Mucosa of gallbladder (tissue), 1 donor: ENCODE measurements around the gene DDAH1. TPM values are rescaled to one million over a fixed set of nuclear protein-coding genes. Genes with fewer than 3 reads are reported as not detected.

Experiments used
- DNase-seq: peaks from one replicate; pipeline ENCODE4 v3.0.0-alpha.2; 2020; ENCODE audit warnings: low spot score
- total RNA-seq: library from RNA; stranded (reverse); gene quantifications from one replicate; pipeline ENCODE4 v1.2.1, GENCODE V29; 2021
- donor health status: DM: no; HTN: no; CAD: no.

The DDAH1 gene
- total RNA-seq, 1 donor from 2014 or later: 128 TPM

- DNase-seq: peak; percentile 29
Measured at GRCh38 chr1:85328713-85329397, 136.1 kb downstream of the DDAH1 start.

GRCh38 chr1:85327759-85328158, 137.2 kb downstream of the DDAH1 start:
- no peak for DNase-seq

GRCh38 chr1:85326851-85327250, 138.1 kb downstream of the DDAH1 start:
- DNase-seq: no peak

GRCh38 chr1:85326336-85326735, 138.6 kb downstream of the DDAH1 start:
- DNase-seq: no peak

- no peak for DNase-seq
Measured at GRCh38 chr1:85325920-85326319, 139.0 kb downstream of the DDAH1 start.

GRCh38 chr1:85323770-85324169, 141.2 kb downstream of the DDAH1 start:
- DNase-seq: no peak

GRCh38 chr1:85322655-85323054, 142.3 kb downstream of the DDAH1 start:
- DNase-seq: no peak

- DNase-seq: no peak
Measured at GRCh38 chr1:85321237-85321964, 143.6 kb downstream of the DDAH1 start.

GRCh38 chr1:85320371-85321131, 144.4 kb downstream of the DDAH1 start:
- DNase-seq: no peak

- no peak for DNase-seq
Measured at GRCh38 chr1:85319931-85320330, 145.0 kb downstream of the DDAH1 start.

GRCh38 chr1:85319491-85319890, 145.5 kb downstream of the DDAH1 start:
- DNase-seq: no peak

GRCh38 chr1:85318217-85318616, 146.7 kb downstream of the DDAH1 start:
- no peak for DNase-seq

GRCh38 chr1:85317560-85317959, 147.4 kb downstream of the DDAH1 start:
- no peak for DNase-seq

GRCh38 chr1:85316321-85316720, 148.6 kb downstream of the DDAH1 start:
- no peak for DNase-seq

GRCh38 chr1:85315789-85316188, 149.2 kb downstream of the DDAH1 start:
- no peak for DNase-seq

GRCh38 chr1:85314726-85315125, 150.2 kb downstream of the DDAH1 start:
- no peak for DNase-seq

GRCh38 chr1:85313888-85314696, 150.9 kb downstream of the DDAH1 start:
- no peak for DNase-seq

GRCh38 chr1:85311818-85312217, 153.1 kb downstream of the DDAH1 start:
- no peak for DNase-seq

GRCh38 chr1:85308833-85309350, 156.1 kb downstream of the DDAH1 start:
- no peak for DNase-seq

GRCh38 chr1:85307987-85308832, 156.7 kb downstream of the DDAH1 start:
- DNase-seq: peak; percentile 88

GRCh38 chr1:85306236-85306635, 158.7 kb downstream of the DDAH1 start:
- no peak for DNase-seq
